Measurements from ENCODE around the gene ELL2. TPM values are rescaled to one million over a fixed set of nuclear protein-coding genes. Genes with fewer than 3 reads are reported as not detected.

Gene ELL2
- total and polyA plus RNA-seq, 2 of the 13 experiments (the other 11 are each of a cell fraction or from before 2014, with no cell fraction given) = 78.9 to 97.1 TPM

DNA sequence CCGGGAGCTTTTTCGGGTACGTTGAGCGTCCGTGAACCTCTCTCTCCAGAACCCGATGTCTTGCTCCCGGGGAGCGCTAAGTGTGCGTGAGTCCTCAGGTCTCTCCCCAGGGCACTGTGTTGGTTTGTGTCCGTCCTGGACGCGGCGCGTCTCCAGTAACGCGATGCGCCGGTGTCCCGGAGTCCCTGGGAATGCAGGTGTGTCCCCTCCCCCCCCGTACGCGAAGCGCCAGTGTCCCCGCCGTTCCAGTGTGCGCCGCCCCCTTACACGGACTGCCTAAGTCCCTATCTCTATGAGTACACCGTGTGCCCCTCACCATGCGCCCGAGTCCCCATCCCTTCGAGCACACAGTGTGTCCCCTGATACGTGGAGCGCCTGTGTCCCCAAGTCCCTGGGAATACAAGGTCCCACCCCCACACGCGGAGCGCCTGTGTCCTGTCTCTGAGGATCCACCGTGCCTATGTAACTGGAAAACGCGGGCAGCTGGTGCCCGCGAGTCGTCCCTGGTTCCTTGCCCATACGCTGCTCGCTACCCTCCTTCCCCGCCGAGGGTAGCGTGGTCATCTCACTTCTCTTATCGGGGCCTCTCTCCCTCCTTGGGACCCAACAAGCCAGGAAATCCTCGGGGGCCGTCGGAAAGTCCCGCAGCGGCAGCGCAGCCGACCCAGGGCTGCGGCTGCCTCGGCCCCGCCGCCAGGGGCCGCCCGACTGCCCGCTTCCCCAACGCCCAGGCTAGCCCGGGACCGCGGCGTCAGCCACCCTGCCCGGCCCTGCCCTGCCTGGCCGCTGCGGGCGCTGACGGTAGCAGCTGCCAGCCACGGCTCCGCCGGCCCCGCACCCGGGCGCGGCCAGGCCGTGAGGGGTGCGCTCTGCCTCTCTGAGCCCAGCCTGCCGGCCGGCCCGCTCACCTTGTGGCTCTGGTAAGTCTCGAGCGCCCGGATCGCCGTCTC lies 709 bp downstream of the ELL2 start (continued):
- TF ChIP-seq, protein P1, sequence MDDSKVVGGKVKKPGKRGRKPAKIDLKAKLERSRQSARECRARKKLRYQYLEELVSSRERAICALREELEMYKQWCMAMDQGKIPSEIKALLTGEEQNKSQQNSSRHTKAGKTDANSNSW (CRISPR knock-in tag; IDR thresholded peaks at IDR 0.05; ENCODE audit: borderline replicate concordance) = 0 out of 2 replicates have a peak, but pooled peaks have one; percentile 68
- TF ChIP-seq, protein P2, sequence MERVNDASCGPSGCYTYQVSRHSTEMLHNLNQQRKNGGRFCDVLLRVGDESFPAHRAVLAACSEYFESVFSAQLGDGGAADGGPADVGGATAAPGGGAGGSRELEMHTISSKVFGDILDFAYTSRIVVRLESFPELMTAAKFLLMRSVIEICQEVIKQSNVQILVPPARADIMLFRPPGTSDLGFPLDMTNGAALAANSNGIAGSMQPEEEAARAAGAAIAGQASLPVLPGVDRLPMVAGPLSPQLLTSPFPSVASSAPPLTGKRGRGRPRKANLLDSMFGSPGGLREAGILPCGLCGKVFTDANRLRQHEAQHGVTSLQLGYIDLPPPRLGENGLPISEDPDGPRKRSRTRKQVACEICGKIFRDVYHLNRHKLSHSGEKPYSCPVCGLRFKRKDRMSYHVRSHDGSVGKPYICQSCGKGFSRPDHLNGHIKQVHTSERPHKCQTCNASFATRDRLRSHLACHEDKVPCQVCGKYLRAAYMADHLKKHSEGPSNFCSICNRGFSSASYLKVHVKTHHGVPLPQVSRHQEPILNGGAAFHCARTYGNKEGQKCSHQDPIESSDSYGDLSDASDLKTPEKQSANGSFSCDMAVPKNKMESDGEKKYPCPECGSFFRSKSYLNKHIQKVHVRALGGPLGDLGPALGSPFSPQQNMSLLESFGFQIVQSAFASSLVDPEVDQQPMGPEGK (CRISPR knock-in tag; IDR thresholded peaks at IDR 0.05) = no peak
- peak; percentile 18; the same call in 1 of the 2 replicates for TF ChIP-seq SALL1 (CRISPR knock-in tag; IDR thresholded peaks at IDR 0.05)
- TF ChIP-seq, protein P3, sequence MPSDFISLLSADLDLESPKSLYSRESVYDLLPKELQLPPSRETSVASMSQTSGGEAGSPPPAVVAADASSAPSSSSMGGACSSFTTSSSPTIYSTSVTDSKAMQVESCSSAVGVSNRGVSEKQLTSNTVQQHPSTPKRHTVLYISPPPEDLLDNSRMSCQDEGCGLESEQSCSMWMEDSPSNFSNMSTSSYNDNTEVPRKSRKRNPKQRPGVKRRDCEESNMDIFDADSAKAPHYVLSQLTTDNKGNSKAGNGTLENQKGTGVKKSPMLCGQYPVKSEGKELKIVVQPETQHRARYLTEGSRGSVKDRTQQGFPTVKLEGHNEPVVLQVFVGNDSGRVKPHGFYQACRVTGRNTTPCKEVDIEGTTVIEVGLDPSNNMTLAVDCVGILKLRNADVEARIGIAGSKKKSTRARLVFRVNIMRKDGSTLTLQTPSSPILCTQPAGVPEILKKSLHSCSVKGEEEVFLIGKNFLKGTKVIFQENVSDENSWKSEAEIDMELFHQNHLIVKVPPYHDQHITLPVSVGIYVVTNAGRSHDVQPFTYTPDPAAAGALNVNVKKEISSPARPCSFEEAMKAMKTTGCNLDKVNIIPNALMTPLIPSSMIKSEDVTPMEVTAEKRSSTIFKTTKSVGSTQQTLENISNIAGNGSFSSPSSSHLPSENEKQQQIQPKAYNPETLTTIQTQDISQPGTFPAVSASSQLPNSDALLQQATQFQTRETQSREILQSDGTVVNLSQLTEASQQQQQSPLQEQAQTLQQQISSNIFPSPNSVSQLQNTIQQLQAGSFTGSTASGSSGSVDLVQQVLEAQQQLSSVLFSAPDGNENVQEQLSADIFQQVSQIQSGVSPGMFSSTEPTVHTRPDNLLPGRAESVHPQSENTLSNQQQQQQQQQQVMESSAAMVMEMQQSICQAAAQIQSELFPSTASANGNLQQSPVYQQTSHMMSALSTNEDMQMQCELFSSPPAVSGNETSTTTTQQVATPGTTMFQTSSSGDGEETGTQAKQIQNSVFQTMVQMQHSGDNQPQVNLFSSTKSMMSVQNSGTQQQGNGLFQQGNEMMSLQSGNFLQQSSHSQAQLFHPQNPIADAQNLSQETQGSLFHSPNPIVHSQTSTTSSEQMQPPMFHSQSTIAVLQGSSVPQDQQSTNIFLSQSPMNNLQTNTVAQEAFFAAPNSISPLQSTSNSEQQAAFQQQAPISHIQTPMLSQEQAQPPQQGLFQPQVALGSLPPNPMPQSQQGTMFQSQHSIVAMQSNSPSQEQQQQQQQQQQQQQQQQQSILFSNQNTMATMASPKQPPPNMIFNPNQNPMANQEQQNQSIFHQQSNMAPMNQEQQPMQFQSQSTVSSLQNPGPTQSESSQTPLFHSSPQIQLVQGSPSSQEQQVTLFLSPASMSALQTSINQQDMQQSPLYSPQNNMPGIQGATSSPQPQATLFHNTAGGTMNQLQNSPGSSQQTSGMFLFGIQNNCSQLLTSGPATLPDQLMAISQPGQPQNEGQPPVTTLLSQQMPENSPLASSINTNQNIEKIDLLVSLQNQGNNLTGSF (CRISPR knock-in tag; IDR thresholded peaks at IDR 0.05) = 0 out of 2 replicates have a peak, but pooled peaks have one; percentile 55
- TF ChIP-seq, protein P4, sequence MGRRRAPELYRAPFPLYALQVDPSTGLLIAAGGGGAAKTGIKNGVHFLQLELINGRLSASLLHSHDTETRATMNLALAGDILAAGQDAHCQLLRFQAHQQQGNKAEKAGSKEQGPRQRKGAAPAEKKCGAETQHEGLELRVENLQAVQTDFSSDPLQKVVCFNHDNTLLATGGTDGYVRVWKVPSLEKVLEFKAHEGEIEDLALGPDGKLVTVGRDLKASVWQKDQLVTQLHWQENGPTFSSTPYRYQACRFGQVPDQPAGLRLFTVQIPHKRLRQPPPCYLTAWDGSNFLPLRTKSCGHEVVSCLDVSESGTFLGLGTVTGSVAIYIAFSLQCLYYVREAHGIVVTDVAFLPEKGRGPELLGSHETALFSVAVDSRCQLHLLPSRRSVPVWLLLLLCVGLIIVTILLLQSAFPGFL (CRISPR knock-in tag; IDR thresholded peaks at IDR 0.05) = no peak
- TF ChIP-seq, protein P5, sequence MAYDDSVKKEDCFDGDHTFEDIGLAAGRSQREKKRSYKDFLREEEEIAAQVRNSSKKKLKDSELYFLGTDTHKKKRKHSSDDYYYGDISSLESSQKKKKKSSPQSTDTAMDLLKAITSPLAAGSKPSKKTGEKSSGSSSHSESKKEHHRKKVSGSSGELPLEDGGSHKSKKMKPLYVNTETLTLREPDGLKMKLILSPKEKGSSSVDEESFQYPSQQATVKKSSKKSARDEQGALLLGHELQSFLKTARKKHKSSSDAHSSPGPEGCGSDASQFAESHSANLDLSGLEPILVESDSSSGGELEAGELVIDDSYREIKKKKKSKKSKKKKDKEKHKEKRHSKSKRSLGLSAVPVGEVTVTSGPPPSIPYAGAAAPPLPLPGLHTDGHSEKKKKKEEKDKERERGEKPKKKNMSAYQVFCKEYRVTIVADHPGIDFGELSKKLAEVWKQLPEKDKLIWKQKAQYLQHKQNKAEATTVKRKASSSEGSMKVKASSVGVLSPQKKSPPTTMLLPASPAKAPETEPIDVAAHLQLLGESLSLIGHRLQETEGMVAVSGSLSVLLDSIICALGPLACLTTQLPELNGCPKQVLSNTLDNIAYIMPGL (CRISPR knock-in tag; IDR thresholded peaks at IDR 0.05; ENCODE audit: borderline replicate concordance in 1 of 2, low read depth in 1 of 2) = peak in 1 of 2 experiments; percentile 49; a peak in 1 of 4 replicates
- 0 out of 2 replicates have a peak, but pooled peaks have one; percentile 19 for TF ChIP-seq ZNF317 (CRISPR knock-in tag; IDR thresholded peaks at IDR 0.05)
- 0 out of 2 replicates have a peak, but pooled peaks have one; percentile 11 for TF ChIP-seq ZNF614 (CRISPR knock-in tag; IDR thresholded peaks at IDR 0.05; ENCODE audit: borderline replicate concordance)
- TF ChIP-seq, protein P6, sequence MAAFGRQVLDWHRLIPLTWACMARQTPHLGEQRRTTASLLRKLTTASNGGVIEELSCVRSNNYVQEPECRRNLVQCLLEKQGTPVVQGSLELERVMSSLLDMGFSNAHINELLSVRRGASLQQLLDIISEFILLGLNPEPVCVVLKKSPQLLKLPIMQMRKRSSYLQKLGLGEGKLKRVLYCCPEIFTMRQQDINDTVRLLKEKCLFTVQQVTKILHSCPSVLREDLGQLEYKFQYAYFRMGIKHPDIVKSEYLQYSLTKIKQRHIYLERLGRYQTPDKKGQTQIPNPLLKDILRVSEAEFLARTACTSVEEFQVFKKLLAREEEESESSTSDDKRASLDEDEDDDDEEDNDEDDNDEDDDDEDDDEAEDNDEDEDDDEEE (CRISPR knock-in tag; IDR thresholded peaks at IDR 0.05) = no peak
- TF ChIP-seq, protein P7, sequence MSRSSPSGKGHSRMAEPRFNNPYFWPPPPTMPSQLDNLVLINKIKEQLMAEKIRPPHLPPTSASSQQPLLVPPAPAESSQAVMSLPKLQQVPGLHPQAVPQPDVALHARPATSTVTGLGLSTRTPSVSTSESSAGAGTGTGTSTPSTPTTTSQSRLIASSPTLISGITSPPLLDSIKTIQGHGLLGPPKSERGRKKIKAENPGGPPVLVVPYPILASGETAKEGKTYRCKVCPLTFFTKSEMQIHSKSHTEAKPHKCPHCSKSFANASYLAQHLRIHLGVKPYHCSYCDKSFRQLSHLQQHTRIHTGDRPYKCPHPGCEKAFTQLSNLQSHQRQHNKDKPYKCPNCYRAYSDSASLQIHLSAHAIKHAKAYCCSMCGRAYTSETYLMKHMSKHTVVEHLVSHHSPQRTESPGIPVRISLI (CRISPR knock-in tag; IDR thresholded peaks at IDR 0.05; ENCODE audit: borderline replicate concordance) = no peak
- TF ChIP-seq ZNF883 (CRISPR knock-in tag; IDR thresholded peaks at IDR 0.05; ENCODE audit: not compliant biosample characterization) = no peak
- TF ChIP-seq STAG1 (CRISPR knock-in tag; IDR thresholded peaks at IDR 0.05) = peak; percentile 58

Data from HepG2 (cell line).